ENCODE data around the gene FAM186B.

DNA sequence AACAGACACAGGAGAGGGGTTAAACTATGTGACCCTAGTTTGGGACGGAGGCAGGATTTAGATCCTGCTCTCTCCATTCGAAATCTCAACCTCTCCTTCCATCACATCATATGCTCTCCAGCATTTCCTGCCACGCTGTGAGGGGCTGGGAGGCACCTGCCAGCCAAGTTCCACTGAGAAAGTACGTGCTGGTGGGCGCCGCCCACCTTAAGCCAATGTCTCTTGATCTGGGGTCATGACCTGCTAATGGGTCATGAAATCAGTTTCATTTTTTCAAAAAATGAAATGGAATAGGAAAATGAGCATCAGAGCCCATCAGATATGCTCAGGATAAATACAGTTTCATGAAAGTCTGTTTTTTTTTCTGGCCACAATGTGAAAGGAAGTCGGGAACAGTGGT, 44.7 kb downstream of the FAM186B start:
- TF ChIP-seq SUZ12 (IDR thresholded peaks at IDR 0.05) (no peak), FOXK2 (IDR thresholded peaks at IDR 0.05) (no peak)
